Stomach (tissue), 4 donors: ENCODE measurements around the gene SOX6.

Experiments used
- CTCF ChIP-seq, 7 experiments: fragments of 450-650 bp in 4 of 7; fragments of 200-600 bp in 3 of 7; sonication (generic) in 3 of 7; IDR thresholded peaks; one replicate each; pipeline ENCODE4 v1.5.1; 2016 to 2019; ENCODE audit warnings: antibody characterized with exemption in 7 of 7, control low read depth in 2 of 7, mild to moderate bottlenecking in 1 of 7
- POLR2A ChIP-seq, 4 donors: fragments of 450-650 bp; IDR thresholded peaks; one replicate each; pipeline ENCODE4 v1.6.1; 2016; ENCODE audit warnings: antibody characterized with exemption in 4 of 4, control low read depth in 2 of 4, mild to moderate bottlenecking in 1 of 4, moderate library complexity in 1 of 4
- POLR2AphosphoS5 ChIP-seq, 3 donors: sonication (generic); formaldehyde crosslinking; IDR thresholded peaks; one replicate each; pipeline ENCODE4 v1.6.1; 2016; ENCODE audit warnings: antibody characterized with exemption in 3 of 3

GRCh38 chr11:16027621-16028020 lies 328.7 kb downstream of the SOX6 start:
- TF ChIP-seq POLR2A (IDR thresholded peaks at IDR 0.05) (no peak), CTCF (IDR thresholded peaks at IDR 0.05) (no peak), POLR2AphosphoS5 (IDR thresholded peaks at IDR 0.05) (no peak)
